LNCAP (cell line): ENCODE measurements around the gene N4BP3.

Source experiments
- TF ChIP-seq, protein P1 (sequence below): fragments of 450-650 bp; IDR thresholded peaks from 2 replicates; pipeline ENCODE4 v1.5.1; 2017; ENCODE audit warnings: mild to moderate bottlenecking

Gene N4BP3

DNA sequence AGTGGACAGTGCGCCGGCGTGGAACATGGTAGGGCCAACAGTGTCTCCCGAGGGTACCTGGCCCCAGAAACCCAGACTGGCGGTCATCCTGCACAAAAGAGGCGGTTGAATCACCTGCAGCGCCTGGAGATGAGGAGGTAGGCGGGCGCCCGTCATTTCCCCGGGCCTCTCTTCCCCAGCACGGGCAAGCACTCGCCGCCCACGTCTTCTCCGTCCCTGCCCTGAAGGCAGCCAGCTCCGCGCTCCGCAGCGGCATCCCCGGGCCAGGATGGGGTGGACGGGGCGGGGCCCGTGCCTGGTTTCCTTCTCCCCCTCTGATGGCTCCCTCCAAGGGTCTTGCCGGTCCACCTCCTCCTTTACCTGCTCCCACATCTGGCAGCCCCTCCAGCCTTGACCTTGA, 27.1 kb upstream of the N4BP3 start:
- TF ChIP-seq, protein P1, sequence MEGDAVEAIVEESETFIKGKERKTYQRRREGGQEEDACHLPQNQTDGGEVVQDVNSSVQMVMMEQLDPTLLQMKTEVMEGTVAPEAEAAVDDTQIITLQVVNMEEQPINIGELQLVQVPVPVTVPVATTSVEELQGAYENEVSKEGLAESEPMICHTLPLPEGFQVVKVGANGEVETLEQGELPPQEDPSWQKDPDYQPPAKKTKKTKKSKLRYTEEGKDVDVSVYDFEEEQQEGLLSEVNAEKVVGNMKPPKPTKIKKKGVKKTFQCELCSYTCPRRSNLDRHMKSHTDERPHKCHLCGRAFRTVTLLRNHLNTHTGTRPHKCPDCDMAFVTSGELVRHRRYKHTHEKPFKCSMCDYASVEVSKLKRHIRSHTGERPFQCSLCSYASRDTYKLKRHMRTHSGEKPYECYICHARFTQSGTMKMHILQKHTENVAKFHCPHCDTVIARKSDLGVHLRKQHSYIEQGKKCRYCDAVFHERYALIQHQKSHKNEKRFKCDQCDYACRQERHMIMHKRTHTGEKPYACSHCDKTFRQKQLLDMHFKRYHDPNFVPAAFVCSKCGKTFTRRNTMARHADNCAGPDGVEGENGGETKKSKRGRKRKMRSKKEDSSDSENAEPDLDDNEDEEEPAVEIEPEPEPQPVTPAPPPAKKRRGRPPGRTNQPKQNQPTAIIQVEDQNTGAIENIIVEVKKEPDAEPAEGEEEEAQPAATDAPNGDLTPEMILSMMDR: no peak

GRCh38 chr5:178090856-178091255, 22.5 kb upstream of the N4BP3 start:
- TF ChIP-seq, protein P1: no peak

- TF ChIP-seq, protein P1: no peak
Measured at GRCh38 chr5:178093134-178093533, 20.2 kb upstream of the N4BP3 start.

DNA sequence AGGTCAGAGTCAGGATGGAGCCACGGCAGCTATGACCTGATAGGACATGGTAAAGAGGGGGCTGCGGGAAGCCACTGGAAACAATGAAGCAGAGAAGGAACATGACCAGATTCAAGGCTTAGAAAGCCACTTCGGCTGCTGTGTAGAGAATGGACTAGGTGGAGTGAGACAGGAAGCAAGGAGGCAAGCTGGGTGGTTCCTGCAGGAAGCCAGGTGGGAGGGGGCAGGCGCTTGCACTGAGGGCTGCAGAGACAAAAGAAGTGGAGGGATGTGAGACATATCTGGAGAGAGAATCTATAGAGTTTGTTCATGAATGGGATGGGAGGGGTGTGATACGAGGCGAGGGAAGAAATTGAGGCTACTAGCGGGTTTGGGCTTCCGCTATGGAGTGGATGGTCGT, 19.0 kb upstream of the N4BP3 start:
- TF ChIP-seq, protein P1: no peak

- TF ChIP-seq, protein P1: no peak
Measured at GRCh38 chr5:178098685-178099084, 14.6 kb upstream of the N4BP3 start.

GRCh38 chr5:178103612-178104011, 9.7 kb upstream of the N4BP3 start:
- TF ChIP-seq, protein P1: no peak

DNA sequence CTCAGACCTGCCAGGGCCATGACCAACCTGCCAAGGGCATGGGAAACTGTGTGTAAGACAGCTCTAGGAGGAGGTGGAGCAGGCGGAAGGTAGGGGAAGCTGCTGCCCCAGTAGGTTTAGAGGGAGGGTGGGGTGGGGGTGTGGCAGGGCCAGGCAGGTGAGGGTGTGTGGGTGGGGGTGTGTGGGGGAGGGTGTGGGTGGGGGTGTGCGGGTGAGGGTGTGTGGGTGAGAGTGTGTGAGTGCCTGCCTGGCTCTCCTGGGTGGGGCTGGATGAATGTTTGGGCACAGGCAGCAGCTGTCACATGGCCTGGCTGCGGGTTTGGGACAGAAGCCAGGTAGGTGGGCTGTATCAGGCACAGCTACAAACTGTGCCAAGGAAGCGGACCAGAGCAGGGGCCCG, 8.8 kb upstream of the N4BP3 start:
- TF ChIP-seq, protein P1: no peak

GRCh38 chr5:178106086-178106485, 7.2 kb upstream of the N4BP3 start:
- TF ChIP-seq, protein P1: no peak
